Stimulated activated naive CD8-positive, alpha-beta T cell treated with anti-CD3 and anti-CD28 coated beads, Interleukin-15, Interleukin-2, amounts not matched to agents 100 ng/mL and 50 ng/mL, for 24 hours (primary cell): Measurements from ENCODE around the gene CHMP4B.

ENCODE experiments used
- H3K27ac Mint-ChIP-seq: one replicate; pipeline ENCODE4 v1.8.0; 2021; ENCODE audit warnings: mild to moderate bottlenecking, mixed read lengths
- H3K27me3 Mint-ChIP-seq: one replicate; pipeline ENCODE4 v1.8.0; 2021; ENCODE audit warnings: mixed read lengths
- H3K36me3 Mint-ChIP-seq: one replicate; pipeline ENCODE4 v1.8.0; 2021; ENCODE audit warnings: low read depth, mixed read lengths
- H3K4me1 Mint-ChIP-seq: one replicate; pipeline ENCODE4 v1.8.0; 2021; ENCODE audit warnings: low read depth, mixed read lengths
- H3K4me3 Mint-ChIP-seq: one replicate; pipeline ENCODE4 v1.8.0; 2021; ENCODE audit warnings: mild to moderate bottlenecking, mixed read lengths
- H3K9me3 Mint-ChIP-seq: one replicate; pipeline ENCODE4 v1.8.0; 2021; ENCODE audit warnings: mixed read lengths

CHMP4B gene

GRCh38 chr20:33893314-33893713 lies 82.2 kb downstream of the CHMP4B start:
- no peaks in the 10 kb centered on the region for H3K4me1 Mint-ChIP-seq
- no peak overlapping the region for H3K4me3 Mint-ChIP-seq
- no peak overlapping the region for H3K27ac Mint-ChIP-seq
- peaks cover 7% of the 10 kb centered on the region for H3K9me3 Mint-ChIP-seq
- peaks cover 30% of the 10 kb centered on the region for H3K27me3 Mint-ChIP-seq
- H3K36me3 Mint-ChIP-seq: no peaks in the 10 kb centered on the region

- Mint-ChIP-seq H3K4me1 (no peaks in the 10 kb centered on the region), H3K27me3 (peaks cover 30% of the 10 kb centered on the region), H3K36me3 (no peaks in the 10 kb centered on the region), H3K27ac (no peak overlapping the region), H3K4me3 (no peak overlapping the region), H3K9me3 (peaks cover 7% of the 10 kb centered on the region)
Observed at GRCh38 chr20:33894798-33895197, 83.7 kb downstream of the CHMP4B start.

- H3K4me1 Mint-ChIP-seq: no peaks in the 10 kb centered on the region
- H3K9me3 Mint-ChIP-seq: no peaks in the 10 kb centered on the region
- H3K36me3 Mint-ChIP-seq: no peaks in the 10 kb centered on the region
- no peak overlapping the region for H3K27ac Mint-ChIP-seq
- H3K4me3 Mint-ChIP-seq: no peak overlapping the region
- peaks cover 28% of the 10 kb centered on the region for H3K27me3 Mint-ChIP-seq
Observed at GRCh38 chr20:33896509-33896908, 85.4 kb downstream of the CHMP4B start.

GRCh38 chr20:33897313-33897912 lies 86.3 kb downstream of the CHMP4B start:
- H3K36me3 Mint-ChIP-seq: no peaks in the 10 kb centered on the region

GRCh38 chr20:33899106-33899505 lies 88.0 kb downstream of the CHMP4B start:
- H3K27ac Mint-ChIP-seq: no peak overlapping the region
- no peaks in the 10 kb centered on the region for H3K9me3 Mint-ChIP-seq
- peaks cover 35% of the 10 kb centered on the region for H3K27me3 Mint-ChIP-seq
- no peaks in the 10 kb centered on the region for H3K36me3 Mint-ChIP-seq
- no peaks in the 10 kb centered on the region for H3K4me1 Mint-ChIP-seq
- no peak overlapping the region for H3K4me3 Mint-ChIP-seq

More at GRCh38 chr20:33897313-33897912, 86.3 kb downstream of the CHMP4B start:
- peaks cover 32% of the 10 kb centered on the region for H3K27me3 Mint-ChIP-seq
- no peaks in the 10 kb centered on the region for H3K9me3 Mint-ChIP-seq
- no peaks in the 10 kb centered on the region for H3K4me1 Mint-ChIP-seq
- no peak overlapping the region for H3K4me3 Mint-ChIP-seq
- no peak overlapping the region for H3K27ac Mint-ChIP-seq

- Mint-ChIP-seq H3K9me3 (no peaks in the 10 kb centered on the region), H3K4me3 (no peak overlapping the region), H3K27ac (no peak overlapping the region), H3K36me3 (no peaks in the 10 kb centered on the region), H3K27me3 (peaks cover 28% of the 10 kb centered on the region), H3K4me1 (no peaks in the 10 kb centered on the region)
Observed at GRCh38 chr20:33900521-33901131, 89.5 kb downstream of the CHMP4B start.

- no peaks in the 10 kb centered on the region for H3K4me1 Mint-ChIP-seq
Observed at GRCh38 chr20:33901132-33901523, 90.0 kb downstream of the CHMP4B start.

GRCh38 chr20:33902011-33902410 lies 90.9 kb downstream of the CHMP4B start:
- H3K27ac Mint-ChIP-seq: no peak overlapping the region
- no peak overlapping the region for H3K4me3 Mint-ChIP-seq
- H3K36me3 Mint-ChIP-seq: no peaks in the 10 kb centered on the region
- H3K9me3 Mint-ChIP-seq: no peaks in the 10 kb centered on the region
- no peaks in the 10 kb centered on the region for H3K4me1 Mint-ChIP-seq
- H3K27me3 Mint-ChIP-seq: peaks cover 17% of the 10 kb centered on the region

More at GRCh38 chr20:33901132-33901523, 90.0 kb downstream of the CHMP4B start:
- Mint-ChIP-seq H3K27ac (no peak overlapping the region), H3K27me3 (peaks cover 23% of the 10 kb centered on the region), H3K9me3 (no peaks in the 10 kb centered on the region), H3K4me3 (no peak overlapping the region), H3K36me3 (no peaks in the 10 kb centered on the region)
